ENCODE results near the gene REPS1. TPM values are rescaled to one million over a fixed set of nuclear protein-coding genes. Genes with fewer than 3 reads are reported as not detected.
"Not testable (repeated sequence)": the region's sequence is repeated elsewhere in the genome, so short reads cannot be mapped to it uniquely, and the experiment has no call there.

The REPS1 gene
- total RNA-seq, 3 donors from 2014 or later (not counting 1 experiment from before 2014, with no cell fraction given): 59.9 to 80.4 (median 66.4) TPM

GRCh38 chr6:138944412-138944811, 43.6 kb downstream of the REPS1 start:
- H3K36me3 Mint-ChIP-seq: no peaks in the 10 kb centered on the region
- intact Hi-C loops (cut with micrococcal nuclease): no loop called here

DNA sequence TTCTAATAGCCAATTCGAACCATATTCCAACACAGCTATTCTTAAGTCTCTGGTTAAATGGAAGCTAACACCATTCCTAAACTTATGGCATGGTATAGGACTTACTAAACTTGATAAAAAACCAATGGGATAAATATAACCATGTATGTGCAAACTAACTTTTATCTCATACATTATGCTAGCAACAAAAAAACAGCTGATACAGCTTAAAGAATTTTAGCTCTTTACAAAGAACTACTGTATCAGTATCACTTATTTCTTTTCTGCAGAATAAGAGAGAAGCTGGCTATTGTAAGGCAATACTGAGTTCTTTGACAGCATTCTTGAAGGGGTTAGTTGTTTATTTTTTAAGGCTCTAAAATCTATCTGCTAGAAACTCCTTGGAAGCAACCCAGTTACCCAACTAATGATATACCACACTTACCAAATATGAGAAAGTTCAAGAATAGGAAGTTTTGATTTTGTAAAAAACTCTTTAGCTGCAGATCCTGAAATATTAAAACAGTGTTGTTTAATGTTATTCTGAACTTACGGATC, 44.9 kb downstream of the REPS1 start:
- Histone ChIP-seq H3K27me3 (ENCODE audit: control insufficient read depth, insufficient read depth, low read length) (no peaks in the 10 kb centered on the region), H3K27ac (ENCODE audit: low read length) (no peak overlapping the region), H3K9me3 (ENCODE audit: control insufficient read depth, insufficient read depth, low read length) (no peaks in the 10 kb centered on the region), H3K36me3 (ENCODE audit: control insufficient read depth, insufficient read depth, low read length) (peaks cover 38% of the 10 kb centered on the region), H3K4me3 (ENCODE audit: low read length) (no peak overlapping the region), H3K4me1 (ENCODE audit: control insufficient read depth, insufficient read depth, low read length) (peaks cover 4% of the 10 kb centered on the region)
- Mint-ChIP-seq H3K9me3 (peaks cover 0 to 2% of the 10 kb centered on the region in 2 donors), H3K4me3 (no peak overlapping the region), H3K4me1 (peaks cover 28 to 33% of the 10 kb centered on the region in 2 donors), H3K27ac (peak overlapping the region in 1 of 2 donors; percentile 22), H3K36me3 (no peaks in the 10 kb centered on the region), H3K27me3 (ENCODE audit: low read depth in 2 of 2) (peaks cover 0 to 2% of the 10 kb centered on the region in 2 donors)
- intact Hi-C loops (cut with micrococcal nuclease): no loop called here
- DNase-seq (no peak), ATAC-seq (no peak)
- no peak for TF ChIP-seq CTCF (IDR thresholded peaks at IDR 0.05)
- 100% methylated on average over 1 of the region's 2 CpGs for WGBS (ENCODE audit: insufficient coverage)

More at GRCh38 chr6:138944412-138944811, 43.6 kb downstream of the REPS1 start:
- Mint-ChIP-seq H3K27ac (peak overlapping the region; percentile 24 to 73), H3K27me3 (ENCODE audit: low read depth in 2 of 2) (peaks cover 0 to 2% of the 10 kb centered on the region in 2 donors), H3K4me3 (peak overlapping the region; percentile 17), H3K9me3 (peaks cover 0 to 2% of the 10 kb centered on the region in 2 donors), H3K4me1 (peaks cover 37 to 42% of the 10 kb centered on the region in 2 donors)
- no peak overlapping the region for H3K4me3 ChIP-seq (ENCODE audit: low read length)
- peaks cover 4% of the 10 kb centered on the region for H3K4me1 ChIP-seq (ENCODE audit: control insufficient read depth, insufficient read depth, low read length)
- H3K9me3 ChIP-seq (ENCODE audit: control insufficient read depth, insufficient read depth, low read length): no peaks in the 10 kb centered on the region
- no CpG with 5 or more reads among the region's 1 CpG for WGBS (ENCODE audit: insufficient coverage)
- DNase-seq (peak in 1 of 2 donors; percentile 67), ATAC-seq (peak; percentile 79 to 96 (median 83))
- H3K27ac ChIP-seq (ENCODE audit: low read length): peak overlapping the region; percentile 8
- no peak for TF ChIP-seq CTCF (IDR thresholded peaks at IDR 0.05)
- H3K36me3 ChIP-seq (ENCODE audit: control insufficient read depth, insufficient read depth, low read length): peaks cover 35% of the 10 kb centered on the region
- H3K27me3 ChIP-seq (ENCODE audit: control insufficient read depth, insufficient read depth, low read length): no peaks in the 10 kb centered on the region

DNA sequence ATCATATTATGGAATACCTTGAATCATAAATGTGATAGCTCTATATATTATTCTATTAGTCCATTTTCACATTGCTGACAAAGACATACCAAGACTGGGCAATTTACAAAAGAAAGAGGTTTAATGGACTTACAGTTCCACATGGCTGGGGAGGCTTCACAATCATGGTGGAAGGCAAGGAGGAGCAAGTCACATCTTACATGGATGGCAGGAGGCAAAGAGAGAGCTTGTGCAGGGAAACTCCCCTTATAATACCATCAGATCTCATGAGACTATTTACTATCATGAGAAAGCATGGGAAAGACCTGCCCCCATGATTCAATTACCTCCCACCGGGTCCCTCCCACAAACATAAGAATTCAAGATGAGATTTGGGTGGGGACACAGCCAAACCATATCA, 51.2 kb downstream of the REPS1 start:
- intact Hi-C loops (cut with micrococcal nuclease); H3K4me1 Mint-ChIP-seq; H3K27me3 Mint-ChIP-seq (ENCODE audit: low read depth in 2 of 2); ATAC-seq; H3K4me1 ChIP-seq (ENCODE audit: control insufficient read depth, insufficient read depth, low read length); H3K27ac ChIP-seq (ENCODE audit: low read length); H3K27ac Mint-ChIP-seq; H3K9me3 ChIP-seq (ENCODE audit: control insufficient read depth, insufficient read depth, low read length); H3K9me3 Mint-ChIP-seq; DNase-seq; H3K4me3 ChIP-seq (ENCODE audit: low read length); H3K36me3 Mint-ChIP-seq; H3K4me3 Mint-ChIP-seq; H3K27me3 ChIP-seq (ENCODE audit: control insufficient read depth, insufficient read depth, low read length): not testable (repeated sequence)
- no CpG with 5 or more reads among the region's 1 CpG for WGBS (ENCODE audit: insufficient coverage)
- peaks cover 27% of the 10 kb centered on the region for H3K36me3 ChIP-seq (ENCODE audit: control insufficient read depth, insufficient read depth, low read length)

DNA sequence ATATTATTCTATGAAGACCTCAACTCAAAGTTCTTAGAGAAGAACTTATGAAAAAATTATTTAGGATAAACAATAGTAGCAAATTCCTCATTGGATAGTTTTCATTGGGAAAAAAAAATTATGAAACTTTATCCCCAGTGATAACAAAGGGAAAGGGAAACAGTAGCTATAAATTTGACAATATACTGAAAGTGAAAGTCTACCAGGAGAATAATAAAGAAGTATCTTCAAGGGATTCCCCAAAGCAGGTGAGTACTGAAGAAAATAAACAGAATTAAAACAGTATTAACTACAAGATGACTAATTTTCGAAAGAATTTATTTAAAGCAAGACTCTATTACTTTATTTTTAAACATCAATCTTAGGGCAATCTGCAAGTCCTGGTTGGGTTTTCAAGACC, 56.4 kb downstream of the REPS1 start:
- Mint-ChIP-seq H3K27ac (peak overlapping the region in 1 of 2 donors; percentile 57), H3K9me3 (no peaks in the 10 kb centered on the region), H3K4me3 (no peak overlapping the region), H3K4me1 (peaks cover 0 to 6% of the 10 kb centered on the region in 2 donors), H3K27me3 (ENCODE audit: low read depth in 2 of 2) (no peaks in the 10 kb centered on the region), H3K36me3 (no peaks in the 10 kb centered on the region)
- H3K4me3 ChIP-seq (ENCODE audit: low read length): no peak overlapping the region
- intact Hi-C loops (cut with micrococcal nuclease): no loop called here
- H3K27ac ChIP-seq (ENCODE audit: low read length): no peak overlapping the region
- DNase-seq (no peak), ATAC-seq (no peak)
- no peaks in the 10 kb centered on the region for H3K27me3 ChIP-seq (ENCODE audit: control insufficient read depth, insufficient read depth, low read length)
- no peaks in the 10 kb centered on the region for H3K9me3 ChIP-seq (ENCODE audit: control insufficient read depth, insufficient read depth, low read length)
- WGBS (ENCODE audit: insufficient coverage): 88% methylated on average over 1 of the region's 1 CpG
- H3K36me3 ChIP-seq (ENCODE audit: control insufficient read depth, insufficient read depth, low read length): peaks cover 17% of the 10 kb centered on the region
- no peaks in the 10 kb centered on the region for H3K4me1 ChIP-seq (ENCODE audit: control insufficient read depth, insufficient read depth, low read length)
- TF ChIP-seq CTCF (IDR thresholded peaks at IDR 0.05): no peak

Measured in natural killer cell (primary cell).